Measurements from ENCODE around the gene ESCO1.

Gene ESCO1

DNA sequence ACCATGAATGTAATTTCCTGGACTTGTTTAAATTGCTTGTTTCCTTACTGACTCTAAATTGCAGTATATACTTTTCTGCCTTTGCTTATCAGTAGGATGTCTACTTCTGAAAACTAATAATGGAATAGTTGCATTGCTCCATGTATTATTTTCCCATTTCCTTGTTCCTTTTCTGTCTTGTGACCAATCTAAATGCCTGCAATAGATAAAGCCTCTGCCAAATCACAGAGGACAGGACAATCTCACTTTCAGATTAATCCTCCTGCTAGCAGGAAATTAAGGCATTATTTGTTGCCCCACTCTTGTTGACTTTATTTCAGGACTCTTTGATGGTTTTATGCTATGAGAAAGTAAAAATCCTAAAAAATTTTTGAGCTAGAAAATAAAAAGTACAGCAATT lies 4.7 kb upstream of the ESCO1 start:
- no peak overlapping the region for H3K4me2 ChIP-seq (ENCODE audit: low read length)
- H3K36me3 ChIP-seq (ENCODE audit: insufficient read depth, low read length): no peaks in the 10 kb centered on the region
- no peaks in the 10 kb centered on the region for H4K20me1 ChIP-seq (ENCODE audit: insufficient read depth, low read length)
- H2AFZ ChIP-seq (ENCODE audit: low read length): peak overlapping the region; percentile 50
- no peak for TF ChIP-seq EZH2 (IDR thresholded peaks at IDR 0.05; ENCODE audit: borderline replicate concordance, low read length)
- TF ChIP-seq, protein P1, sequence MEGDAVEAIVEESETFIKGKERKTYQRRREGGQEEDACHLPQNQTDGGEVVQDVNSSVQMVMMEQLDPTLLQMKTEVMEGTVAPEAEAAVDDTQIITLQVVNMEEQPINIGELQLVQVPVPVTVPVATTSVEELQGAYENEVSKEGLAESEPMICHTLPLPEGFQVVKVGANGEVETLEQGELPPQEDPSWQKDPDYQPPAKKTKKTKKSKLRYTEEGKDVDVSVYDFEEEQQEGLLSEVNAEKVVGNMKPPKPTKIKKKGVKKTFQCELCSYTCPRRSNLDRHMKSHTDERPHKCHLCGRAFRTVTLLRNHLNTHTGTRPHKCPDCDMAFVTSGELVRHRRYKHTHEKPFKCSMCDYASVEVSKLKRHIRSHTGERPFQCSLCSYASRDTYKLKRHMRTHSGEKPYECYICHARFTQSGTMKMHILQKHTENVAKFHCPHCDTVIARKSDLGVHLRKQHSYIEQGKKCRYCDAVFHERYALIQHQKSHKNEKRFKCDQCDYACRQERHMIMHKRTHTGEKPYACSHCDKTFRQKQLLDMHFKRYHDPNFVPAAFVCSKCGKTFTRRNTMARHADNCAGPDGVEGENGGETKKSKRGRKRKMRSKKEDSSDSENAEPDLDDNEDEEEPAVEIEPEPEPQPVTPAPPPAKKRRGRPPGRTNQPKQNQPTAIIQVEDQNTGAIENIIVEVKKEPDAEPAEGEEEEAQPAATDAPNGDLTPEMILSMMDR (IDR thresholded peaks at IDR 0.05; ENCODE audit: low read length): no peak
- no peaks in the 10 kb centered on the region for H3K27me3 ChIP-seq (ENCODE audit: insufficient read depth, low read length)
- H3K27ac ChIP-seq (ENCODE audit: low read depth, low read length, poor library complexity, severe bottlenecking): no peak overlapping the region
- no peaks in the 10 kb centered on the region for H3F3A ChIP-seq (ENCODE audit: insufficient read depth, low read length)
- H3K9ac ChIP-seq (ENCODE audit: low read length): no peak overlapping the region
- H3K9me3 ChIP-seq (ENCODE audit: low read length): no peaks in the 10 kb centered on the region
- H3K4me3 ChIP-seq (ENCODE audit: low read depth, low read length, poor library complexity, severe bottlenecking): no peak overlapping the region
- peaks cover 34% of the 10 kb centered on the region for H3K4me1 ChIP-seq (ENCODE audit: insufficient read depth, low read length, severe bottlenecking)
- H3K9me2 ChIP-seq (ENCODE audit: low read depth, low read length): no peaks in the 10 kb centered on the region
- H3K79me2 ChIP-seq (ENCODE audit: insufficient read depth, low read length): no peaks in the 10 kb centered on the region

DNA sequence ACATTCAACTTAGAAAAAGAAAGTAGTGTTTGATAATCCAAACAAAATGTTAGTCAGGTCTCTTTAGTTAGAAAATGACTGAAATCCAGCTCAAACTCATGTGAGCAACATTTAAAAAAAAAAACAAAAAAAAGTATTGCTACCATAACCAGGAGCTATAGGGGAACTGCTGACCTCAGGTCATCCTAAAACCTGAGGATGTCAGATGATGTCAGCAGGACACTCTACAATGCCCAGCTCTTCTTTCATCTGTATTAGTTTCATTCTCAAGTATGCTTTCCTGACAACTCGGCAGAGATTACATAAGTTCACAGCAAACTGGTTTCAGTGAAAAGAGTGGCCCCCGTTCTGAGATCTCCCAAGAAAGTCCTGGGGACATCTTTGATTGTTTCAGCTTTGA lies 4.2 kb upstream of the ESCO1 start:
- H3K4me1 ChIP-seq (ENCODE audit: insufficient read depth, low read length, severe bottlenecking): peaks cover 34% of the 10 kb centered on the region
- no peak overlapping the region for H3K27ac ChIP-seq (ENCODE audit: low read depth, low read length, poor library complexity, severe bottlenecking)
- no peak overlapping the region for H3K4me3 ChIP-seq (ENCODE audit: low read depth, low read length, poor library complexity, severe bottlenecking)
- no peaks in the 10 kb centered on the region for H3K27me3 ChIP-seq (ENCODE audit: insufficient read depth, low read length)
- H3F3A ChIP-seq (ENCODE audit: insufficient read depth, low read length): no peaks in the 10 kb centered on the region
- no peak overlapping the region for H3K4me2 ChIP-seq (ENCODE audit: low read length)
- no peaks in the 10 kb centered on the region; the same call in 1 of the 2 replicates for H3K79me2 ChIP-seq (ENCODE audit: insufficient read depth, low read length)
- TF ChIP-seq, protein P1 (IDR thresholded peaks at IDR 0.05; ENCODE audit: low read length): no peak
- no peak for TF ChIP-seq EZH2 (IDR thresholded peaks at IDR 0.05; ENCODE audit: borderline replicate concordance, low read length)
- peak overlapping the region; percentile 50 for H2AFZ ChIP-seq (ENCODE audit: low read length)
- no peaks in the 10 kb centered on the region for H3K36me3 ChIP-seq (ENCODE audit: insufficient read depth, low read length)
- H3K9ac ChIP-seq (ENCODE audit: low read length): no peak overlapping the region
- H3K9me3 ChIP-seq (ENCODE audit: low read length): no peaks in the 10 kb centered on the region
- no peaks in the 10 kb centered on the region for H3K9me2 ChIP-seq (ENCODE audit: low read depth, low read length)
- no peaks in the 10 kb centered on the region for H4K20me1 ChIP-seq (ENCODE audit: insufficient read depth, low read length)

DNA sequence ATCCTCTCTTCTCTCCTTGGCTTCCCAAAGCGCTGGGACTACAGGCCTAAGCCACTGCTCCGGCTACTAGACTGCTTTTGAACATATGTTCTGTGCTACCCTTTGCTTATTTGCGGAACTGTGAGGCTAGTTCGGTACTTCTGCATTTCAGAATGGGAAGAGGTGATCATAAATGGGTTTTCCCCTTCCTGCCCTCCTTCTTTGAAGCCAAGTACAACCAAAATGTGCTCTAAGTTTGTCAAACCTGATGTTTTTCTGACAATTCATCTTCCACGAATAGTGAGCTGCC lies 1.7 kb upstream of the ESCO1 start:
- peaks cover 23% of the 10 kb centered on the region for H3K79me2 ChIP-seq (ENCODE audit: insufficient read depth, low read length)
- H3K27me3 ChIP-seq (ENCODE audit: insufficient read depth, low read length): no peaks in the 10 kb centered on the region
- no peak overlapping the region for H3K4me2 ChIP-seq (ENCODE audit: low read length)
- H2AFZ ChIP-seq (ENCODE audit: low read length): no peak overlapping the region
- TF ChIP-seq, protein P1 (IDR thresholded peaks at IDR 0.05; ENCODE audit: low read length): no peak
- TF ChIP-seq EZH2 (IDR thresholded peaks at IDR 0.05; ENCODE audit: borderline replicate concordance, low read length): no peak
- H3K9me3 ChIP-seq (ENCODE audit: low read length): no peaks in the 10 kb centered on the region
- no peak overlapping the region for H3K9ac ChIP-seq (ENCODE audit: low read length)
- H3F3A ChIP-seq (ENCODE audit: insufficient read depth, low read length): no peaks in the 10 kb centered on the region
- peak overlapping the region; percentile 95 for H3K27ac ChIP-seq (ENCODE audit: low read depth, low read length, poor library complexity, severe bottlenecking)
- H3K4me1 ChIP-seq (ENCODE audit: insufficient read depth, low read length, severe bottlenecking): peaks cover 49% of the 10 kb centered on the region
- no peak overlapping the region for H3K4me3 ChIP-seq (ENCODE audit: low read depth, low read length, poor library complexity, severe bottlenecking)
- no peaks in the 10 kb centered on the region for H3K36me3 ChIP-seq (ENCODE audit: insufficient read depth, low read length)
- no peaks in the 10 kb centered on the region for H4K20me1 ChIP-seq (ENCODE audit: insufficient read depth, low read length)
- H3K9me2 ChIP-seq (ENCODE audit: low read depth, low read length): no peaks in the 10 kb centered on the region
